ENCODE results near the gene KDELR3.

The KDELR3 gene

DNA sequence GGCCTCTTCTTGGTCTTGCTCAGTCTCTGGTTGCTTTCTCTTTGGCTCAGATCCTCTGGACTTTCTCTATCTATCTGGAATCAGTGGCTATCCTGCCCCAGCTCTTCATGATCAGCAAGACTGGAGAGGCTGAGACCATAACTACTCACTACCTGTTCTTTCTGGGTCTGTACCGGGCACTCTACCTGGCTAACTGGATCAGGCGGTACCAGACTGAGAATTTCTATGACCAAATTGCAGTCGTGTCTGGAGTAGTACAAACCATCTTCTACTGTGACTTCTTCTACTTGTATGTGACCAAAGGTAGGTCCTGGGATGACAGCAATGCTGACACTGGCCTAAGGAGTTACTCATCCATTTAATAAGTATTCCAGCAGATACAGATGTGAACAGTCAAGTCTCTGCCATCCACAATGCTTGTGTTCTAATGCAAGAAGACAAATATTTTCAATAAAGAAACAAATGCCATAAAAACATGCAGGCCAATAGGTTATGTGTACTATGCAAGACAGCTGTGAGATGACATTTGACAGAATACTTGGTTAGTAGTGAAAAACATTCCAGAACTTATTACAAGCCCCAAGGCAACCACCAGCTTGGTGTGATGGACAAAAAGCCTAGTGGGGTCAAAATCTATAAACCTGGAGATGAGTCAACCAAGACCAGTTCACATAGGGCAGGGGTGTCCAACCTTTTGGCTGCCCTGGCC is 13.4 kb downstream of the KDELR3 start:
- no peaks in the 10 kb centered on the region for H3K4me1 ChIP-seq (ENCODE audit: control insufficient read depth, insufficient read depth, low read length)
- no peak overlapping the region for H3K4me3 ChIP-seq (ENCODE audit: low read length)
- H3K36me3 ChIP-seq (ENCODE audit: control insufficient read depth, insufficient read depth, low read length) = peaks cover 19% of the 10 kb centered on the region
- H3K9ac ChIP-seq (ENCODE audit: low read length) = no peak overlapping the region
- no peaks in the 10 kb centered on the region for H3K27me3 ChIP-seq (ENCODE audit: control insufficient read depth, insufficient read depth, low read length)
- H3K9me3 ChIP-seq (ENCODE audit: control insufficient read depth, low read length) = no peaks in the 10 kb centered on the region

DNA sequence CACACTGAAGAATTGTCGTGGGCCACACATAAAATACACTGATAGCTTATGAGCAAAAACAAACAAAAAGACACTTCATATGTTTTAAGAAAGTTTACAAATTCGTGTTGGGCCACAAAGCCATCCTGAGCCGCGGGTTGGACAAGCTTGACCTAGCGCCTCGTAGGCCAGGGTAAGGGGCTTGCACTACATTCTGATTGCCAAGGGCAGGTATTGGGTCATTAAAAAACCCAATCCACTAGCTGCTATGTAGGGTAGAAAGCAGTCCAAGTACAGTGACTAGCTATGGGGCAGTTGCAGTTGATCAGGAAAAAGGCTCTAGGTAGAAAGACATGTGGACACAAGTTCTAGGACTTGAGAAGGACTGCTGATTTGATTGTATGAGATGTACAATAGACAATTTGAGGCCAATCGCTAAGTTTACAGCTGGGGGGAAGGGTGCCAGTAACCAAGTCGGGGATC is 14.0 kb downstream of the KDELR3 start:
- Histone ChIP-seq H3K4me1 (ENCODE audit: control insufficient read depth, insufficient read depth, low read length) (no peaks in the 10 kb centered on the region), H3K36me3 (ENCODE audit: control insufficient read depth, insufficient read depth, low read length) (peaks cover 19% of the 10 kb centered on the region), H3K4me3 (ENCODE audit: low read length) (no peak overlapping the region), H3K27me3 (ENCODE audit: control insufficient read depth, insufficient read depth, low read length) (no peaks in the 10 kb centered on the region), H3K9ac (ENCODE audit: low read length) (no peak overlapping the region), H3K9me3 (ENCODE audit: control insufficient read depth, low read length) (no peaks in the 10 kb centered on the region)

DNA sequence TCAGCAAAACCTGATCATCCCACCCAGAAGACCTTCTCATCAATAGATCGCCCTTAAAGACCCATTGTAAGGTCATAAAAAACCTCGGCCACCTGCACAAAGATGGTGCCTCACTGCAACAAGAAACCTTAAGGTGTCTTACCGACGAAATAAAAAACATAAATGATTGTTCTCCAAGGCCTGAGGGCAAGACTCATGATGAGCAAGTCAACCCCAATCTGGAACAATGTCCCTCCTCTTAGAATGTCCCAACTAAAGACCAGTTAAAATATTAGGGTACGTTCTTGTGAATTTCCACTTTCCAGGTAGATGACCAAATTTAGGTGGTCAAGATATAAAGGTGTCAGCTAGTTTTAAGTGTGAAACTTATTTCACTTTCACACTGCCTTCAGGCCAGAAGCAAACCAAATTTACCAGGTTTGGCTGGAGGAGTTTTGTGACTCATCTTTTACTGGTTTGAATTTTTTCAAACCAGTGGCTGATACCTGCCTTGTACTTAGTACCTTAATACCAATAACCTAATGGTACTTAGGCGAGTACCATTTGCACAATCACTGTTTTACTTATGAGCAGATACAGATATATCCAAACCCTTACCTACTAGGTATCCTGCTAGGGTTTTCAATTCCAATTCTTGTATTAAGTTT is 14.9 kb downstream of the KDELR3 start:
- Histone ChIP-seq H3K4me3 (ENCODE audit: low read length) (no peak overlapping the region), H3K36me3 (ENCODE audit: control insufficient read depth, insufficient read depth, low read length) (peaks cover 19% of the 10 kb centered on the region), H3K4me1 (ENCODE audit: control insufficient read depth, insufficient read depth, low read length) (no peaks in the 10 kb centered on the region)

DNA sequence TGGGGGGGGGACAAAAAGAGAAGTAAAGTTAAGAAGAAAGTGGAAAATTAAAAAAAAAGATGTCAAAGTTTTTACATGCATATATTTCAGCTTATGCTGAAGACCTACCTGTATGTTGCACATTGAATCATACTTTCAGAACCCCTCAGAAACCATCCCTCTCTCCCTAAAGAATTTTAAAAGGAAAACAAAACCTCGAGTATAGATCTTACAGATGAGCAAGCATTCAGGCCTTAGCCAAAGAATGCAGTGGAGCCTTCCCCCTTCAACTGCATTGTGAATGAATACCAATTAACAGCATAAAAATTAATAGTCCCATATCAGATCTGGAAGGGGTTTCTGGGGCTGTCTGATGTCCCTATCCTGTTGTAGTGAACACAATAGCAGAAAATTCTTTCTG is 16.3 kb downstream of the KDELR3 start:
- H3K27me3 ChIP-seq (ENCODE audit: control insufficient read depth, insufficient read depth, low read length) = no peaks in the 10 kb centered on the region
- H3K36me3 ChIP-seq (ENCODE audit: control insufficient read depth, insufficient read depth, low read length) = peaks cover 19% of the 10 kb centered on the region
- H3K9ac ChIP-seq (ENCODE audit: low read length) = no peak overlapping the region
- no peaks in the 10 kb centered on the region for H3K4me1 ChIP-seq (ENCODE audit: control insufficient read depth, insufficient read depth, low read length)
- no peaks in the 10 kb centered on the region for H3K9me3 ChIP-seq (ENCODE audit: control insufficient read depth, low read length)
- H3K4me3 ChIP-seq (ENCODE audit: low read length) = no peak overlapping the region

More for the DNA sequence above, 14.9 kb downstream of the KDELR3 start:
- Histone ChIP-seq H3K27me3 (ENCODE audit: control insufficient read depth, insufficient read depth, low read length) (no peaks in the 10 kb centered on the region), H3K9ac (ENCODE audit: low read length) (no peak overlapping the region), H3K9me3 (ENCODE audit: control insufficient read depth, low read length) (no peaks in the 10 kb centered on the region)

DNA sequence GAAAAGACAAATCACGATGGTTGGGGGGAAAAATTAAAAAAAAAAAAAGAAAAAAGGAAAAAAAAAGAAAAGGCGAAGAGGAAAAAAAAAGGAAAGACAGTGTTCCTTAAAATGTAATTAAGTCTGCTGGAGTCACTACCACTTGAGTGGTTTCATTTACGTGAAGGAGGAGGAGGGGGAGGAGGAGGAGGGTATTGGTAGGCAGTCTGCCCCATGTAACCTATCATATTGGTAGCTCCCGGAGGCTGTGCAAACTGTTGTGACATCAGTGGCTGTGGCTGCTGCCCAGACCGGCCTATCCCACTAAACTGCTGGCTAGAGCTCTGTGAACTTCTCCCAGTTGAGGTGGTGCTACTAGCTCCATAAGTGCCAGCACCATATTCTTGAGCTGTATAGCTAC is 17.9 kb downstream of the KDELR3 start:
- no peaks in the 10 kb centered on the region for H3K9me3 ChIP-seq (ENCODE audit: control insufficient read depth, low read length)
- H3K9ac ChIP-seq (ENCODE audit: low read length) = no peak overlapping the region
- H3K4me3 ChIP-seq (ENCODE audit: low read length) = no peak overlapping the region
- peaks cover 6% of the 10 kb centered on the region for H3K4me1 ChIP-seq (ENCODE audit: control insufficient read depth, insufficient read depth, low read length)
- peaks cover 23% of the 10 kb centered on the region for H3K36me3 ChIP-seq (ENCODE audit: control insufficient read depth, insufficient read depth, low read length)
- no peaks in the 10 kb centered on the region for H3K27me3 ChIP-seq (ENCODE audit: control insufficient read depth, insufficient read depth, low read length)

DNA sequence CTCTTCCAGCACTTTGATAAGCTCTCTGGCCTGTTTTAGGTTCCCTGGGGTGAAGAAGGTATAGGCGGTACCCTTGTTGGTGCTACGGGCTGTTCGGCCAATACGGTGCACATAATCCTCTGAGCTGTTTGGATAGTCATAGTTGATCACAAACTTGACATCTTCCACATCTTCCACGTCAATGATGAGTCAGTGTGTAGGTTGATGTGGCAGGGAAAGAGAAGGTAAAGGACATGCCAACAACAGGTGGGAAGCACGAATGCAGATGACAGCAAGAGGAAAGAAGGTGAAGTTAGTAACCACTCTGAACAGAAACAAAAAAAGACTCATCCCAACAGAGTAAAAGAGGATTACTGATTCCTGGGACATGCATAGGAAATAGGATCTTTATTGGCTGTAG is 20.1 kb downstream of the KDELR3 start:
- no peak overlapping the region for H3K4me3 ChIP-seq (ENCODE audit: low read length)
- no peaks in the 10 kb centered on the region for H3K27me3 ChIP-seq (ENCODE audit: control insufficient read depth, insufficient read depth, low read length)
- peaks cover 11% of the 10 kb centered on the region for H3K4me1 ChIP-seq (ENCODE audit: control insufficient read depth, insufficient read depth, low read length)
- peaks cover 24% of the 10 kb centered on the region for H3K36me3 ChIP-seq (ENCODE audit: control insufficient read depth, insufficient read depth, low read length)
- no peaks in the 10 kb centered on the region for H3K9me3 ChIP-seq (ENCODE audit: control insufficient read depth, low read length)
- H3K9ac ChIP-seq (ENCODE audit: low read length) = no peak overlapping the region

DNA sequence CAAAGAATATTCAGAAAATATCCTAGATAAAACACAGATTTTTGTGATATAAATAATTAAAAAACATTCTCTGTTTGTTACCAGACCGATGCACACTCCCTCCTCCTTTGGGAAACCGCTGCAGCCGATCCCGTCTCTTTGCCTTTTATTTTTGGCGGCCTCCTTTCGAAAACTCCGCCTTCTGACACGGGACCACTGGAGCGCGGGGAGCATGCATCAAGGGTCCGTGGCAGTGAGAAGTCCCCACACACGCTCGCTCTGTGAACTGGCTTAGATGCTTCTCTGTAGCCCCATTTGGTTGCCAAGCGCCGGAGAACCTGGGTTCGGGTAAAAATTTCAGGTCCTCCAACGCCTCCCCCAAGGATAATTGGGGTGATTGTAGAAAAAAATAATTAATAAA is 21.2 kb downstream of the KDELR3 start:
- peaks cover 23% of the 10 kb centered on the region for H3K36me3 ChIP-seq (ENCODE audit: control insufficient read depth, insufficient read depth, low read length)
- no peaks in the 10 kb centered on the region for H3K27me3 ChIP-seq (ENCODE audit: control insufficient read depth, insufficient read depth, low read length)
- no peaks in the 10 kb centered on the region for H3K9me3 ChIP-seq (ENCODE audit: control insufficient read depth, low read length)
- no peak overlapping the region for H3K4me3 ChIP-seq (ENCODE audit: low read length)
- peaks cover 11% of the 10 kb centered on the region for H3K4me1 ChIP-seq (ENCODE audit: control insufficient read depth, insufficient read depth, low read length)
- H3K9ac ChIP-seq (ENCODE audit: low read length) = no peak overlapping the region

DNA sequence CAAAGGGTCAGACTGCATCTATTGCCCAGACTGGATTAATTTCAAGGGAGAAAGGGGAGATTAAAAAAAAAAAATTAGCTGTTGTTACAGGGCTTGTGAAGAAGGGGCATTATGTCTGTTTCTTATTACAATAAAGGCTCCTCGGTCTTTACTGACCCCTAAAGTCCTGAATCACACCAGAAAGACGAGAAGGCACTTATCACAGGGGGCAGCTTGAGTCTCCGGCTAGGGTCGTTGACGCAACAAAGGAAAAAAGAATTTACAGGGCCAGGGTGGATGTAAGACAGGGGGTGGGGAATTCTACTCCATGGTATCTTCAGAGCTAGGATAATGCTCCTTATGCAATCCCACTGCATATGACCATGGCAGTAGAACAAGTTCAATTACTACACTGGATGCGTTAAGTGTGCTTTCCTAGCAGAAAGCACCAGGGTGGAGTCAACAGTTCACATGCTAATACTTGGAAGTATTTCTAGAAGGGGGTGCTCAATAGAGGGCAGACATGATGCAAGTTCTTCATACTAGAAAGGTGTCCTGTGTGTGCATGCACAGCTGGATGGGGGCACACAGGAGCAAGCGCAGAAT is 21.8 kb downstream of the KDELR3 start:
- no peak overlapping the region for H3K4me3 ChIP-seq (ENCODE audit: low read length)
- peaks cover 11% of the 10 kb centered on the region for H3K4me1 ChIP-seq (ENCODE audit: control insufficient read depth, insufficient read depth, low read length)
- H3K27me3 ChIP-seq (ENCODE audit: control insufficient read depth, insufficient read depth, low read length) = no peaks in the 10 kb centered on the region
- no peak overlapping the region for H3K9ac ChIP-seq (ENCODE audit: low read length)
- no peaks in the 10 kb centered on the region for H3K9me3 ChIP-seq (ENCODE audit: control insufficient read depth, low read length)
- peaks cover 29% of the 10 kb centered on the region for H3K36me3 ChIP-seq (ENCODE audit: control insufficient read depth, insufficient read depth, low read length)

DNA sequence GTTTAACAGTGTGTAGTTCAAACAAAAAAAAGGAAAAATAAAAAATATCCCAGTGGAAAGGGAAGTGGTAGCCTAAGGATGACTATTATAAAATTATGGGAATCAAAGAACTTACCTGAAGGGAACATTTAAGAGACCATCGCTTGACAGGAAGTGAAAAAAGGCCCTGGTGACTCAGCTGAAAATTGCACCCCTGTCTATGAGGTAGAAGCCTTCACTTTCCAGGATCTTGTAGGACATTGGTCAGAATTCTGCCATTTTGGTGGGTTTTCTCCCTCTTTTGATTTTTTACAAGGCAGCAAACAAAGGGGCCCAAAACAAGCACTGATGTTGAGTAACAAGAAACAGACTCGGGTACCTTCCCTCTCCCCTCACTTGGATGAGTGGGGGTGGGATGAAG is 22.6 kb downstream of the KDELR3 start:
- Histone ChIP-seq H3K9me3 (ENCODE audit: control insufficient read depth, low read length) (no peaks in the 10 kb centered on the region), H3K9ac (ENCODE audit: low read length) (no peak overlapping the region), H3K4me1 (ENCODE audit: control insufficient read depth, insufficient read depth, low read length) (peaks cover 11% of the 10 kb centered on the region), H3K4me3 (ENCODE audit: low read length) (no peak overlapping the region), H3K36me3 (ENCODE audit: control insufficient read depth, insufficient read depth, low read length) (peaks cover 37% of the 10 kb centered on the region), H3K27me3 (ENCODE audit: control insufficient read depth, insufficient read depth, low read length) (no peaks in the 10 kb centered on the region)

DNA sequence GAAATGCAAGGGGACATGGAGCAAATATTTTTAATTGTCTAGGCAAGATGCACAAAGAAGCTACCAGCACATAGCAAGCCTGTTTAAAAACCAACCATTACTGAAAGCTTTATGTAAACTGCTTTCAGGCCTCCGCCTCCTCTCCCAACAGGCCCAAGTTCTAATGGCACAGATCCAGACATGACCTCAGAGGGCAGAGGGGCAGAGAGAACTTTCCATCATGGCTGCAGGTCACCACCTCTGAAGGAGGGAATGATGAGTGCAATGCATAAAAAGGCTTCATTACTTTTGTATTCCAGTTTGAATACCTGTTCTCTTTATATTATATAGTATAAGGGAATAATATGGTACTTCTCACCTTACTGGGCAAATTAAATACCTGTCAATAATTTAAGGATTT is 23.0 kb downstream of the KDELR3 start:
- no peaks in the 10 kb centered on the region for H3K27me3 ChIP-seq (ENCODE audit: control insufficient read depth, insufficient read depth, low read length)
- H3K36me3 ChIP-seq (ENCODE audit: control insufficient read depth, insufficient read depth, low read length) = peaks cover 38% of the 10 kb centered on the region
- H3K4me3 ChIP-seq (ENCODE audit: low read length) = no peak overlapping the region
- no peak overlapping the region for H3K9ac ChIP-seq (ENCODE audit: low read length)
- peaks cover 11% of the 10 kb centered on the region for H3K4me1 ChIP-seq (ENCODE audit: control insufficient read depth, insufficient read depth, low read length)
- H3K9me3 ChIP-seq (ENCODE audit: control insufficient read depth, low read length) = no peaks in the 10 kb centered on the region

DNA sequence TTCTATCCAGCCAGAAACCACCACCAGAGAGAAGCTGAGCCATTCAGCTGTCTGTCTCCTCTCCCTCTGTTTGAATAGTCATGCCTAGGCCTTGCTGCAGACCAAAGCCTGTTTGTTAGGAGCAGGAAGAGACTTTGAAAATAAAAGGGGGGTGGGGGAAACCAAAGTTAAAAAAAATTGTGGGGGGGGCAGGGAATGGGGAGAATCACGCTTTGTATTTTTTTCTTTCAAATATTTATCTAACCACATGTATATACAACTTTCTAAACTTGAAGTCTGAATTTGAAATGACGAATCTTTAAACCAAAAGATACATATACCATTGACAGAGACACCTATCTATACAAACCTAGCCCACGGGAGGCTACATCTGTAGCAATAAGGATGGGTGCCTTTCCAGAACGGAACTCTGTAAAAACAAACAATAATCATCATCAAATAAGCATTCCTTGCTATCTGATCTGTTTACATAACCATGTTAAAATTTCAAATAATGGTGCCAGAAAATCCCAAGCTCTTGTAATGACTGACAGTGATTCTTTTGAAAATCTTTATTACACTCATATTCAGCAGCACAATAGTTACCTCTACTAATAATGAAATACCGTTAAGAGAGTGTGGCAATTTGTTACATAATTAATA is 23.9 kb downstream of the KDELR3 start:
- Histone ChIP-seq H3K9ac (ENCODE audit: low read length) (no peak overlapping the region), H3K27me3 (ENCODE audit: control insufficient read depth, insufficient read depth, low read length) (no peaks in the 10 kb centered on the region), H3K4me3 (ENCODE audit: low read length) (no peak overlapping the region), H3K4me1 (ENCODE audit: control insufficient read depth, insufficient read depth, low read length) (peaks cover 11% of the 10 kb centered on the region), H3K36me3 (ENCODE audit: control insufficient read depth, insufficient read depth, low read length) (peaks cover 40% of the 10 kb centered on the region), H3K9me3 (ENCODE audit: control insufficient read depth, low read length) (no peaks in the 10 kb centered on the region)

DNA sequence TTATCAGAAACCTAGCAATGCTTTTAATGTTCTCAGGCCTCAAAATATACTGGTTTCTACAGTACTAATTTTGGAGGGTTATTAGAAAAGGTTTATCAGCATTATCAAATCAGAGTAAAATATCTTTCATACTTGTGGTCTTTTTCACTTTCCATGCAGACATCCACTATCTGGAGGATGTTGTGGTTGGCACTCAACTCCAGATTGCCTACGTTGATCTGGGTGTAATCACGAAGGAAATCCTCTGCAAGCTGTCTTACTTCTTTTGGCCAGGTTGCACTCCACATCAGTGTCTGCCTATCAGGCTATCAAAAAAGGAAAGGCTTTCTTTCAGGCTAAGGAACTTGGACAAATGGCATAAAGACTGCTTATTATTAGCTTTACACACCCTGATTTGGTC is 26.6 kb downstream of the KDELR3 start:
- Histone ChIP-seq H3K9ac (ENCODE audit: low read length) (no peak overlapping the region), H3K4me3 (ENCODE audit: low read length) (no peak overlapping the region), H3K9me3 (ENCODE audit: control insufficient read depth, low read length) (no peaks in the 10 kb centered on the region), H3K4me1 (ENCODE audit: control insufficient read depth, insufficient read depth, low read length) (peaks cover 11% of the 10 kb centered on the region), H3K36me3 (ENCODE audit: control insufficient read depth, insufficient read depth, low read length) (peaks cover 53% of the 10 kb centered on the region), H3K27me3 (ENCODE audit: control insufficient read depth, insufficient read depth, low read length) (no peaks in the 10 kb centered on the region)

Measured in mucosa of stomach (tissue), 1 donor.